ENCODE measurements around the gene GAB4. TPM values are rescaled to one million over a fixed set of nuclear protein-coding genes. Genes with fewer than 3 reads are reported as not detected.
"Not testable (repeated sequence)": the region's sequence is repeated elsewhere in the genome, so short reads cannot be mapped to it uniquely, and the experiment has no call there.

The GAB4 gene
- total and polyA plus RNA-seq, 2 experiments from 2014 or later, result 1.5 to 1.7 TPM

DNA sequence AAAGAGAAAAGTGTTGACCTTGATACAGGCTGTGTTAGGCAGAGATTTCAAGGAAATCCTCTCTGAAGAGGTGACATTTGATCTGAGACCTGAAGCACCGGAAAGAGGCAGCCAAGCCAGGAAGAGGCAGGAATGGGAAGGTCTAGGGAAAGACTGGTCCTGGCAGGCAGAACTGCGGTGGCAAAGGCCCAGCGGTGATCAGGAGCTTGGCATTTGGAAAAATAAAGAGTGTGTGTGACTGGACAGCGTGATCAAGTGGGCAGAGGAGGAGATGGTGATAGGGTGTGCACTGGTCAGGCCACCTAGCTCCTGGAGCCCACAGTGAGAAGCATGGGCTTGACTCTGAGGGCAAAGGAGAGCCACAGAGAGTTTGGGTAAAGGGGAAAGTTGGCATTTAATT lies 27.2 kb upstream of the GAB4 start:
- TF ChIP-seq POLR2AphosphoS5 (IDR thresholded peaks at IDR 0.05; ENCODE audit: low read depth), result no peak
- TF ChIP-seq CREB1 (CRISPR knock-in tag; IDR thresholded peaks at IDR 0.05; ENCODE audit: low read depth), result no peak
- TF ChIP-seq, protein P1, sequence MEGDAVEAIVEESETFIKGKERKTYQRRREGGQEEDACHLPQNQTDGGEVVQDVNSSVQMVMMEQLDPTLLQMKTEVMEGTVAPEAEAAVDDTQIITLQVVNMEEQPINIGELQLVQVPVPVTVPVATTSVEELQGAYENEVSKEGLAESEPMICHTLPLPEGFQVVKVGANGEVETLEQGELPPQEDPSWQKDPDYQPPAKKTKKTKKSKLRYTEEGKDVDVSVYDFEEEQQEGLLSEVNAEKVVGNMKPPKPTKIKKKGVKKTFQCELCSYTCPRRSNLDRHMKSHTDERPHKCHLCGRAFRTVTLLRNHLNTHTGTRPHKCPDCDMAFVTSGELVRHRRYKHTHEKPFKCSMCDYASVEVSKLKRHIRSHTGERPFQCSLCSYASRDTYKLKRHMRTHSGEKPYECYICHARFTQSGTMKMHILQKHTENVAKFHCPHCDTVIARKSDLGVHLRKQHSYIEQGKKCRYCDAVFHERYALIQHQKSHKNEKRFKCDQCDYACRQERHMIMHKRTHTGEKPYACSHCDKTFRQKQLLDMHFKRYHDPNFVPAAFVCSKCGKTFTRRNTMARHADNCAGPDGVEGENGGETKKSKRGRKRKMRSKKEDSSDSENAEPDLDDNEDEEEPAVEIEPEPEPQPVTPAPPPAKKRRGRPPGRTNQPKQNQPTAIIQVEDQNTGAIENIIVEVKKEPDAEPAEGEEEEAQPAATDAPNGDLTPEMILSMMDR (conservative IDR thresholded peaks at IDR 0.05; ENCODE audit: low read depth in 2 of 2), result no peak
- no peak for TF ChIP-seq NANOG (IDR thresholded peaks at IDR 0.05; ENCODE audit: borderline replicate concordance)
- TF ChIP-seq ZNF114 (CRISPR knock-in tag; IDR thresholded peaks at IDR 0.05), result no peak
- TF ChIP-seq JUNB (IDR thresholded peaks at IDR 0.05; ENCODE audit: unreplicated experiment), result no peak
- TF ChIP-seq, protein P2, sequence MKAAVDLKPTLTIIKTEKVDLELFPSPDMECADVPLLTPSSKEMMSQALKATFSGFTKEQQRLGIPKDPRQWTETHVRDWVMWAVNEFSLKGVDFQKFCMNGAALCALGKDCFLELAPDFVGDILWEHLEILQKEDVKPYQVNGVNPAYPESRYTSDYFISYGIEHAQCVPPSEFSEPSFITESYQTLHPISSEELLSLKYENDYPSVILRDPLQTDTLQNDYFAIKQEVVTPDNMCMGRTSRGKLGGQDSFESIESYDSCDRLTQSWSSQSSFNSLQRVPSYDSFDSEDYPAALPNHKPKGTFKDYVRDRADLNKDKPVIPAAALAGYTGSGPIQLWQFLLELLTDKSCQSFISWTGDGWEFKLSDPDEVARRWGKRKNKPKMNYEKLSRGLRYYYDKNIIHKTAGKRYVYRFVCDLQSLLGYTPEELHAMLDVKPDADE (IDR thresholded peaks at IDR 0.05), result no peak
- DNase-seq (ENCODE audit: low spot score) (no peak), ATAC-seq (no peak)
- Histone ChIP-seq H3F3A (replicated peaks; ENCODE audit: low read depth) (no peaks in the 10 kb centered on the region), H3K4me2 (no peak overlapping the region), H2AFZ (no peak overlapping the region), H3K27me3 (ENCODE audit: insufficient read depth) (peaks cover 38% of the 10 kb centered on the region), H3K4me1 (ENCODE audit: insufficient read depth) (no peaks in the 10 kb centered on the region), H3K79me2 (replicated peaks; ENCODE audit: insufficient read depth) (no peaks in the 10 kb centered on the region), H4K20me1 (replicated peaks; ENCODE audit: insufficient read depth) (no peaks in the 10 kb centered on the region), H3K36me3 (ENCODE audit: insufficient read depth) (no peaks in the 10 kb centered on the region), H3K4me3 (no peak overlapping the region), H3K27ac (ENCODE audit: low read depth) (no peak overlapping the region), H3K9me2 (ENCODE audit: insufficient read depth) (no peaks in the 10 kb centered on the region)
- no peaks in the 10 kb centered on the region for H3K4me1 Mint-ChIP-seq
- peaks cover 7% of the 10 kb centered on the region for H3K27me3 Mint-ChIP-seq (ENCODE audit: insufficient read depth, low read depth, poor library complexity)
- peaks cover 3% of the 10 kb centered on the region; the same call in 2 of the 3 replicates for H3K36me3 Mint-ChIP-seq (ENCODE audit: low read depth)
- H3K9me3 Mint-ChIP-seq, result peaks cover 60% of the 10 kb centered on the region
- no peak overlapping the region for H3K4me3 Mint-ChIP-seq
- H3K27ac Mint-ChIP-seq, result no peak overlapping the region

- H3K27me3 ChIP-seq (ENCODE audit: insufficient read depth), result peaks cover 38% of the 10 kb centered on the region
- not testable (repeated sequence) for H3K4me3 ChIP-seq; H3K4me1 ChIP-seq (ENCODE audit: insufficient read depth); H4K20me1 ChIP-seq (replicated peaks; ENCODE audit: insufficient read depth); ATAC-seq; H3K36me3 Mint-ChIP-seq (ENCODE audit: low read depth); H3F3A ChIP-seq (replicated peaks; ENCODE audit: low read depth); H3K4me1 Mint-ChIP-seq; H3K9me2 ChIP-seq (ENCODE audit: insufficient read depth); H3K36me3 ChIP-seq (ENCODE audit: insufficient read depth); DNase-seq (ENCODE audit: low spot score); H2AFZ ChIP-seq; H3K27ac Mint-ChIP-seq; H3K4me3 Mint-ChIP-seq; H3K79me2 ChIP-seq (replicated peaks; ENCODE audit: insufficient read depth); H3K27me3 Mint-ChIP-seq (ENCODE audit: insufficient read depth, low read depth, poor library complexity); H3K27ac ChIP-seq (ENCODE audit: low read depth); H3K4me2 ChIP-seq
- peaks cover 54% of the 10 kb centered on the region for H3K9me3 Mint-ChIP-seq
These were observed 26.5 kb upstream of the GAB4 start for GRCh38 chr22:17034532-17034931.

GRCh38 chr22:17032277-17032676 lies 24.3 kb upstream of the GAB4 start:
- H3K9me3 Mint-ChIP-seq, result peaks cover 52% of the 10 kb centered on the region
- H3K36me3 Mint-ChIP-seq (ENCODE audit: low read depth); H3K27me3 Mint-ChIP-seq (ENCODE audit: insufficient read depth, low read depth, poor library complexity); H2AFZ ChIP-seq; H3K4me3 ChIP-seq; H3F3A ChIP-seq (replicated peaks; ENCODE audit: low read depth); DNase-seq (ENCODE audit: low spot score); H3K9me2 ChIP-seq (ENCODE audit: insufficient read depth); H3K4me1 ChIP-seq (ENCODE audit: insufficient read depth); H3K36me3 ChIP-seq (ENCODE audit: insufficient read depth); H3K4me3 Mint-ChIP-seq; H3K27ac ChIP-seq (ENCODE audit: low read depth); H4K20me1 ChIP-seq (replicated peaks; ENCODE audit: insufficient read depth); H3K4me2 ChIP-seq; H3K4me1 Mint-ChIP-seq; ATAC-seq; H3K79me2 ChIP-seq (replicated peaks; ENCODE audit: insufficient read depth); H3K27ac Mint-ChIP-seq: not testable (repeated sequence)
- peaks cover 22% of the 10 kb centered on the region for H3K27me3 ChIP-seq (ENCODE audit: insufficient read depth)

- not testable (repeated sequence) for H3K79me2 ChIP-seq (replicated peaks; ENCODE audit: insufficient read depth); H3K27ac ChIP-seq (ENCODE audit: low read depth); H3K4me2 ChIP-seq; H3K27ac Mint-ChIP-seq; ATAC-seq; H3K36me3 Mint-ChIP-seq (ENCODE audit: low read depth); DNase-seq (ENCODE audit: low spot score); H3K4me1 ChIP-seq (ENCODE audit: insufficient read depth); H4K20me1 ChIP-seq (replicated peaks; ENCODE audit: insufficient read depth); H3K27me3 Mint-ChIP-seq (ENCODE audit: insufficient read depth, low read depth, poor library complexity); H3K9me2 ChIP-seq (ENCODE audit: insufficient read depth); H3K4me1 Mint-ChIP-seq; H3F3A ChIP-seq (replicated peaks; ENCODE audit: low read depth); H2AFZ ChIP-seq; H3K4me3 Mint-ChIP-seq; H3K4me3 ChIP-seq; H3K36me3 ChIP-seq (ENCODE audit: insufficient read depth)
- H3K27me3 ChIP-seq (ENCODE audit: insufficient read depth), result peaks cover 12% of the 10 kb centered on the region; the same call in 1 of the 2 replicates
- peaks cover 64% of the 10 kb centered on the region for H3K9me3 Mint-ChIP-seq
These were observed 16.4 kb upstream of the GAB4 start for GRCh38 chr22:17024380-17024779.

DNA sequence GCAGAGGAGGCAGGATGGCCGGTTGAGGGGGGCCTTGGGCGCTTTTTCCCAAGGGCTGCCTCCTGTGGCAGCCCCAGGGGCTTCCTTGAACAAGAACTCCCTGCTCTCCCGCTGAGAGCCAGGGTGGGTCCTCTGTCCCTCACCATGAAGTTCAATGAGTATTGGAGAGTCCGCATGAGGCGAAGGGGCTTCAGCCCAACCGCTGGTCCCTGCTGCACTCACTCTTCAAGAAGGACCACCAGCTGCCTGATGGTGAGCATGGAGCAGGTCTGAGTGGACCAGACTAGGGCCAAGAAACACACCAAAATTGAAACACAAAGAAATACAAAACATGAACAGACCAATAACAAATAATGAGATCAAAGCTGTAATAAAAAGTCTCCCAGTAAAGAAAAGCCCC lies 7.5 kb upstream of the GAB4 start:
- not testable (repeated sequence) for H3K27ac Mint-ChIP-seq
- H3K9me3 Mint-ChIP-seq, result peaks cover 62% of the 10 kb centered on the region

More for the DNA sequence above, 7.5 kb upstream of the GAB4 start:
- peaks cover 29% of the 10 kb centered on the region for H3K27me3 ChIP-seq (ENCODE audit: insufficient read depth)
- H3K79me2 ChIP-seq (replicated peaks; ENCODE audit: insufficient read depth); H3K4me1 Mint-ChIP-seq; H3K4me1 ChIP-seq (ENCODE audit: insufficient read depth); H3K36me3 ChIP-seq (ENCODE audit: insufficient read depth); H4K20me1 ChIP-seq (replicated peaks; ENCODE audit: insufficient read depth); H3F3A ChIP-seq (replicated peaks; ENCODE audit: low read depth); H3K27ac ChIP-seq (ENCODE audit: low read depth); H3K4me3 Mint-ChIP-seq; ATAC-seq; DNase-seq (ENCODE audit: low spot score); H3K27me3 Mint-ChIP-seq (ENCODE audit: insufficient read depth, low read depth, poor library complexity); H3K9me2 ChIP-seq (ENCODE audit: insufficient read depth); H3K4me2 ChIP-seq; H3K36me3 Mint-ChIP-seq (ENCODE audit: low read depth); H2AFZ ChIP-seq; H3K4me3 ChIP-seq: not testable (repeated sequence)
